ENCODE data around the gene PROM1. TPM values are rescaled to one million over a fixed set of nuclear protein-coding genes. Genes with fewer than 3 reads are reported as not detected.

PROM1 gene
- total RNA-seq, 4 donors from 2014 or later: 0.94 to 16.3 (median 4.4) TPM

DNA sequence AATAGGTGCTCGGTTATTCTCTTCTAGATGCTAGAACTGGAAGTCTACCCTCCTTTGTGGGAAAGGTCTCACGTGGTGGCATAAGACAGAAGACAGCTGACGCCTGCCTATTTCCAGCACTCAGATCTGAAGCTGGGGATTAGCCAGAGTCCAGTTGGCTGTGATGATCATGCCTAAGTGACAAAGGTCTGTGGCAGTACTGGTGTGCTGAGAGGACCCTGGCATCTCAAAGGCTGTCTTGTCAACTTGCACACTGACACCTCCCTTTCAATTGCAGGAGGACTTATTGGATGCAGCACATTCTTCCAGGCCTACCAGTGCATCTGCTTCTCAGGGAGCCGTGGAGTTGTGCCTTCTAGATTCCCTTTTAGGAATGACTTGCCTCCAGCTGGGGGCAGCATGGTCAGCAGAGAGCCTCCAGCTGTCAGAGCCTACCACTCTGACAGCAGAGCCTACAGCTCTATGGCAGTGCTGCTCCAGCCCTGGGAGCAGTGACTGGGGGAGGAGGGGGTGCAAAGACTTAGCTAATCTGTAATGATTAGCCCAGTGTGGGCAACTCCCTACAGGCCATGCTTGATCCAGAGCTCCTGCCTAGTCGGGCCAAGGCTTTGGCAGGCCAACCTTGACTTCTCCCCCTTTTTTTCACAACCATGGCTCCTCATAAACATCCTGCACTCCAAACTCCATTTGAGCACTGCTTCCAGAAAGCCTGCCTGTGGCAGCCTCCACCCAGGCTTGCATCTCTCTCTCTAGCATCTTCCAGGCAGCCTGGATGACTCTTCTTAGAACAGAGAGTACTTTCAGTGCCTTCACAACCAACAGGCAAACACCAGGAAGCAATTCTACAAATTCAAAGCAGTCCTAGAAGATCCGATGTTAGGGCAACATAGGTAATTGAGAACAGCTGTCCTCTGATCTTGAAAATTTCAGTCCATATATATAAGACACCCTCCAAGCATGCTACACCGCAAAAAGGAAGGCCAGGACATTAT is 107.1 kb downstream of the PROM1 start:
- Histone ChIP-seq H3K4me1 (no peaks in the 10 kb centered on the region), H3K4me3 (no peak overlapping the region), H3K27ac (no peak overlapping the region), H3K36me3 (no peaks in the 10 kb centered on the region), H3K9me3 (no peaks in the 10 kb centered on the region), H3K27me3 (no peaks in the 10 kb centered on the region)
- TF ChIP-seq, protein P1, sequence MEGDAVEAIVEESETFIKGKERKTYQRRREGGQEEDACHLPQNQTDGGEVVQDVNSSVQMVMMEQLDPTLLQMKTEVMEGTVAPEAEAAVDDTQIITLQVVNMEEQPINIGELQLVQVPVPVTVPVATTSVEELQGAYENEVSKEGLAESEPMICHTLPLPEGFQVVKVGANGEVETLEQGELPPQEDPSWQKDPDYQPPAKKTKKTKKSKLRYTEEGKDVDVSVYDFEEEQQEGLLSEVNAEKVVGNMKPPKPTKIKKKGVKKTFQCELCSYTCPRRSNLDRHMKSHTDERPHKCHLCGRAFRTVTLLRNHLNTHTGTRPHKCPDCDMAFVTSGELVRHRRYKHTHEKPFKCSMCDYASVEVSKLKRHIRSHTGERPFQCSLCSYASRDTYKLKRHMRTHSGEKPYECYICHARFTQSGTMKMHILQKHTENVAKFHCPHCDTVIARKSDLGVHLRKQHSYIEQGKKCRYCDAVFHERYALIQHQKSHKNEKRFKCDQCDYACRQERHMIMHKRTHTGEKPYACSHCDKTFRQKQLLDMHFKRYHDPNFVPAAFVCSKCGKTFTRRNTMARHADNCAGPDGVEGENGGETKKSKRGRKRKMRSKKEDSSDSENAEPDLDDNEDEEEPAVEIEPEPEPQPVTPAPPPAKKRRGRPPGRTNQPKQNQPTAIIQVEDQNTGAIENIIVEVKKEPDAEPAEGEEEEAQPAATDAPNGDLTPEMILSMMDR (IDR thresholded peaks at IDR 0.05): no peak
- TF ChIP-seq POLR2A (IDR thresholded peaks at IDR 0.05) (no peak), EP300 (IDR thresholded peaks at IDR 0.05) (no peak)
- WGBS, 2 donors (ENCODE audit: low coverage in 1 of 2): 80 to 86% methylated on average over 5 to 6 of the region's 7 CpGs
- ATAC-seq: no peak

GRCh38 chr4:15971068-15971801 is 112.6 kb downstream of the PROM1 start:
- Histone ChIP-seq H3K27ac (no peak overlapping the region), H3K27me3 (no peaks in the 10 kb centered on the region), H3K4me3 (no peak overlapping the region), H3K9me3 (no peaks in the 10 kb centered on the region), H3K36me3 (no peaks in the 10 kb centered on the region), H3K4me1 (no peaks in the 10 kb centered on the region)
- TF ChIP-seq EP300 (IDR thresholded peaks at IDR 0.05) (no peak), POLR2AphosphoS5 (IDR thresholded peaks at IDR 0.05) (no peak), POLR2A (IDR thresholded peaks at IDR 0.05) (no peak)
- TF ChIP-seq, protein P1 (IDR thresholded peaks at IDR 0.05): no peak
- no peak for ATAC-seq
- 73 to 76% methylated on average over 2 to 9 of the region's 9 CpGs for WGBS, 2 donors (ENCODE audit: low coverage in 1 of 2)

- Histone ChIP-seq H3K27ac (no peak overlapping the region), H3K27me3 (no peaks in the 10 kb centered on the region), H3K4me3 (no peak overlapping the region), H3K4me1 (no peaks in the 10 kb centered on the region), H3K36me3 (no peaks in the 10 kb centered on the region), H3K9me3 (peaks cover 0 to 3% (median 0%) of the 10 kb centered on the region in 3 donors)
- no peak for ATAC-seq
- TF ChIP-seq, protein P1 (IDR thresholded peaks at IDR 0.05): no peak
- no peak for TF ChIP-seq POLR2A (IDR thresholded peaks at IDR 0.05)
- TF ChIP-seq EP300 (IDR thresholded peaks at IDR 0.05): no peak
- no peak for TF ChIP-seq POLR2AphosphoS5 (IDR thresholded peaks at IDR 0.05)
- WGBS, 2 donors (ENCODE audit: low coverage in 1 of 2): 81 to 84% methylated on average over 11 of the region's 11 CpGs
Observed at GRCh38 chr4:15968551-15969300, 115.1 kb downstream of the PROM1 start.

- Histone ChIP-seq H3K27me3 (no peaks in the 10 kb centered on the region), H3K9me3 (peaks cover 0 to 3% (median 0%) of the 10 kb centered on the region in 3 donors), H3K4me3 (no peak overlapping the region), H3K36me3 (no peaks in the 10 kb centered on the region), H3K27ac (no peak overlapping the region), H3K4me1 (no peaks in the 10 kb centered on the region)
- TF ChIP-seq, protein P1 (IDR thresholded peaks at IDR 0.05): no peak
- no peak for TF ChIP-seq POLR2AphosphoS5 (IDR thresholded peaks at IDR 0.05)
- no peak for TF ChIP-seq POLR2A (IDR thresholded peaks at IDR 0.05)
- TF ChIP-seq EP300 (IDR thresholded peaks at IDR 0.05): no peak
- WGBS, 2 donors (ENCODE audit: low coverage in 1 of 2): 90 to 92% methylated on average over 2 to 4 of the region's 5 CpGs
- no peak for ATAC-seq
Observed at GRCh38 chr4:15965325-15965724, 118.5 kb downstream of the PROM1 start.
